HCT116 (cell line): Measurements from ENCODE around the gene ESRRA.

ENCODE experiments used
- ATF3 ChIP-seq: IDR thresholded peaks from 2 replicates; pipeline ENCODE4 v1.6.1; 2012
- CTCF ChIP-seq, 3 experiments: fragments of 200-600 bp in 1 of 3; sonication (generic) in 1 of 3; IDR thresholded peaks in 2 of 3; conservative IDR thresholded peaks in 1 of 3; 2 replicates each; pipeline ENCODE4 v1.5.1; 2012 to 2017; ENCODE audit warnings: low read depth in 2 of 3, low read length in 2 of 3, antibody characterized with exemption in 1 of 3, borderline replicate concordance in 1 of 3, control low read depth in 1 of 3, mild to moderate bottlenecking in 1 of 3, mixed read lengths in 1 of 3, mixed run types in 1 of 3, moderate library complexity in 1 of 3; ENCODE audit not compliant: insufficient read depth in 1 of 3
- ELF1 ChIP-seq: IDR thresholded peaks from 2 replicates; pipeline ENCODE4 v1.6.1; 2012; ENCODE audit warnings: low read depth, borderline replicate concordance
- POLR2A ChIP-seq: IDR thresholded peaks from 2 replicates; pipeline ENCODE4 v1.7.0; 2011; ENCODE audit warnings: borderline replicate concordance; ENCODE audit not compliant: insufficient read depth, insufficient read length; ENCODE audit errors: extremely low read depth
- POLR2AphosphoS5 ChIP-seq: IDR thresholded peaks from 2 replicates; pipeline ENCODE4 v1.6.1; 2011; ENCODE audit warnings: mild to moderate bottlenecking, low read depth, low read length, moderate library complexity
- SRF ChIP-seq: IDR thresholded peaks from 2 replicates; pipeline ENCODE4 v1.6.1; 2012; ENCODE audit warnings: low read depth
- TCF7L2 ChIP-seq: IDR thresholded peaks from 2 replicates; pipeline ENCODE4 v1.7.0; 2011; ENCODE audit warnings: borderline replicate concordance, inconsistent platforms; ENCODE audit not compliant: insufficient read depth, insufficient read length; ENCODE audit errors: extremely low read depth

- no peak for TF ChIP-seq ELF1
- TF ChIP-seq CTCF (IDR thresholded peaks at IDR 0.05 in 2 of 3, conservative IDR thresholded peaks at IDR 0.05 in 1 of 3; ENCODE audit: borderline replicate concordance in 1 of 3, insufficient read depth in 1 of 3, low read depth in 2 of 3, low read length in 2 of 3): no peak
- no peak for TF ChIP-seq POLR2AphosphoS5
- no peak for TF ChIP-seq TCF7L2
- TF ChIP-seq ATF3: no peak
- TF ChIP-seq POLR2A: no peak
- TF ChIP-seq SRF: no peak
These were observed 32.4 kb downstream of the ESRRA start for GRCh38 chr11:64337538-64338249.
